GM12891 (cell line): ENCODE measurements around the gene ARPIN.

Source experiments
- DNase-seq: peaks from one replicate; pipeline ENCODE4 v3.0.0; 2011; ENCODE audit warnings: low spot score; ENCODE audit not compliant: insufficient read length
- FAIRE-seq: peaks from 2 replicates; lab custom pipeline; 2011; peaks lifted over from hg19 to GRCh38; lab: Jason Lieb, UNC
- POLR2A ChIP-seq: IDR thresholded peaks from 2 replicates; pipeline ENCODE4 v1.6.1; 2011; ENCODE audit warnings: low read depth, low read length, control low read depth
- POLR2AphosphoS5 ChIP-seq: IDR thresholded peaks from 2 replicates; pipeline ENCODE4 v1.6.1; 2011; ENCODE audit warnings: low read depth, low read length, control low read depth
- POU2F2 ChIP-seq: IDR thresholded peaks from 2 replicates; pipeline ENCODE4 v1.6.1; 2011; ENCODE audit warnings: low read depth, mild to moderate bottlenecking, control low read depth, low read length, moderate library complexity

The ARPIN gene

DNA sequence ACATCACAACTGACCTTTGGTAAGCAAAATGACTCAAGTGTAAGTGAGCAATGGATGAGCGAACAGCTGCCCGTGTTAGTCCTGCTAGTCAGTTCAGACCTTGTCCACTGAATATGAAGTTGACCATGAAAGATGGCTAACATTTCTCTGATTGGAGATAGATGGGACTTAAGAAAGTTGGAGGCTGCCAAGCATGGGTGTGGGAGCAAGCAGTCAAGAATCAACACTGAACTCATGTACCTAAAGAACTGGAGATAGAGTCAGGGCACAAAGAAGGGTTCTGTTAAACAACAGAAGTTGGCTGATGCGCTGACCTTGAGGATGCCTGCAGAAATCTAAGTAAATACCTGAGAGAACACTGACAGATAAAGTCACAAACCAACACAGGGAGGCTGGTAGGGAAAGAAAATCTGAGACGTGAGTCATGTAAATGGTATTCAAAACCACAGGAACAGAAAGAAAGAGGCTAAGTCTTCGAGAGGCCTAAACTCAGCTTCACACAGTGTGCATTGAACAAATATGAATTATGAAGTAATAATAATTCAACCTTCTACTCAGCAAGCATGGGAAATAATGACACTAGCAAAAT is 67.4 kb downstream of the ARPIN start:
- TF ChIP-seq POLR2A (no peak), POLR2AphosphoS5 (no peak), POU2F2 (no peak)
- DNase-seq (no peak), FAIRE-seq (no peak)
